Measurements from ENCODE around the gene NFIA.

The NFIA gene

DNA sequence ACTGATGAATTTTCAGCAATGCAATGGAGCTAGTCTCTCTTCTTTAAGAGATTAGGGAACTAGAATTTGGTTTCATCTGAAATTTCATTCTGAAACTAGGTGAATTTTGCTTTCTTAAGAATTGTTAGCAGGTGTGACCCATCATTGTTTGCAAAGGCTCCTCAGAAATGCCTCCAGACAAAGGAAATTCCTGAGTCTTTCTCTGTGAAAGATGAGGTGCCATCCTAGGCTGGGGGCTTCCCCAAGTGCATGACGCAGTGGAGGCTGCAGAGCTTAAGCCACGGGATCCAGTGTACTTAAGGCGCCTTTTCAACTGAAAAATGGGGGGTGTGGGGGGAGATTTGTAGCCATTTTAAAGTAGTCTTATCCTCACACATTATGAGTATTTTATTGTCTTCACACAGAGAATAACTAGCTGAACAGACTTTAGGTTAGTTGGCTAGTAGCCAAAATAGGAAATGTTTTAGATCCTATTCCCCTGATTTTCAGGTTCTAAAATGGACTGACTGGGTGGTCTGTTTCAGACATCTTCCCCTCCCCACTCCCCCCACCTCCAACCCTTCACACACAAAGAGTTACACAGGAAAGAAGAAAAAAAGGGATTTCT is 202.0 kb downstream of the NFIA start:
- Mint-ChIP-seq H3K27ac (peak overlapping the region; percentile 56 to 65 (median 62)), H3K36me3 (ENCODE audit: low read depth) (peaks cover under 1% of the 10 kb centered on the region), H3K9me3 (no peaks in the 10 kb centered on the region), H3K27me3 (ENCODE audit: low read depth) (no peaks in the 10 kb centered on the region), H3K4me1 (peaks cover 45% of the 10 kb centered on the region), H3K4me3 (no peak overlapping the region)
- TF ChIP-seq, protein P1, sequence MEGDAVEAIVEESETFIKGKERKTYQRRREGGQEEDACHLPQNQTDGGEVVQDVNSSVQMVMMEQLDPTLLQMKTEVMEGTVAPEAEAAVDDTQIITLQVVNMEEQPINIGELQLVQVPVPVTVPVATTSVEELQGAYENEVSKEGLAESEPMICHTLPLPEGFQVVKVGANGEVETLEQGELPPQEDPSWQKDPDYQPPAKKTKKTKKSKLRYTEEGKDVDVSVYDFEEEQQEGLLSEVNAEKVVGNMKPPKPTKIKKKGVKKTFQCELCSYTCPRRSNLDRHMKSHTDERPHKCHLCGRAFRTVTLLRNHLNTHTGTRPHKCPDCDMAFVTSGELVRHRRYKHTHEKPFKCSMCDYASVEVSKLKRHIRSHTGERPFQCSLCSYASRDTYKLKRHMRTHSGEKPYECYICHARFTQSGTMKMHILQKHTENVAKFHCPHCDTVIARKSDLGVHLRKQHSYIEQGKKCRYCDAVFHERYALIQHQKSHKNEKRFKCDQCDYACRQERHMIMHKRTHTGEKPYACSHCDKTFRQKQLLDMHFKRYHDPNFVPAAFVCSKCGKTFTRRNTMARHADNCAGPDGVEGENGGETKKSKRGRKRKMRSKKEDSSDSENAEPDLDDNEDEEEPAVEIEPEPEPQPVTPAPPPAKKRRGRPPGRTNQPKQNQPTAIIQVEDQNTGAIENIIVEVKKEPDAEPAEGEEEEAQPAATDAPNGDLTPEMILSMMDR (IDR thresholded peaks at IDR 0.05; ENCODE audit: unreplicated experiment in 3 of 3) = no peak

DNA sequence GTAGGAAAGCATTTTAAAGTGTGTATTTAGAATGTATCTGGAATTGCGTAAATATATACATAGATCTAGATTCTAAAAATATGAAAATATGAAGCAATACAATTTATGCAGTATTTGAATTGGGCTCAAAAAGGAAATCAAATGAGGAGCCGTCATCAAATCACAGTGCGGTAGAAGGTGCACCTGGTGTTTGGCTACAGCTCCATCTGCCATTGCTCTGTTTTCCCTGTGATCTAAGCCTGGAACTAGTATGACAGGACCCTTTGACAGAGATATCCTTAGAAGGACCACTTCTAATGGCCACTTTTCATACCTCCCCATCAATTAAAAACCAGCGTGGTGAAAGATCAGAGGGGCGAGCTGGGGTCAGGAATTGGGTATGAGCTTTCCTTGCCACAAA is 202.6 kb downstream of the NFIA start:
- Mint-ChIP-seq H3K27ac (peak overlapping the region; percentile 56 to 65 (median 62)), H3K4me3 (no peak overlapping the region), H3K36me3 (ENCODE audit: low read depth) (peaks cover 3% of the 10 kb centered on the region), H3K27me3 (ENCODE audit: low read depth) (no peaks in the 10 kb centered on the region), H3K9me3 (no peaks in the 10 kb centered on the region), H3K4me1 (peaks cover 40% of the 10 kb centered on the region)
- TF ChIP-seq, protein P1 (IDR thresholded peaks at IDR 0.05; ENCODE audit: unreplicated experiment in 3 of 3) = no peak

DNA sequence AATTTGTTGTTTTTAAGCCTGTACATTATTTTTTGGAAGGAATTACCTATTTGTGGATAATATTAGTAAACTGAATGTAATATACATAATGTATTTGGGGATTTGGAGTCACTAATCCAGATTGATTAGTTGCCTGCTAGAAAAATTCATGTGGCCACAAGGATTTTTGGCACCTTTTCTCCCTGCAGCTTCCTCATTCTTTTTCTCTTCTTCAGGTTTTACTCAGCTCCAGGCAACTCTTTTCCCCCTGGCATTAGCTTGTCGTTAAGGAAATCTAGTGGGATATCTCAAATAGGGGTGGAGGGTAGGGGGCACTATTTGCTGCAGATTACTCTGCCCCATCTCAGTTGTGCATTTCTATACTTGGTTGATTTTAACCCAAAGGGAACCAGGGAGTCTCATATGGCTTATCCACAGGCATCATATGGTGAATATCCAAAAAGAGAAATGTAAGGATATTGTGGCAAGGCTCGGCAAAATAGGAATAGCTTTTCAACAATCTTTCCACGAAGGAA is 203.1 kb downstream of the NFIA start:
- H3K36me3 Mint-ChIP-seq (ENCODE audit: low read depth) = peaks cover 3% of the 10 kb centered on the region
- H3K4me1 Mint-ChIP-seq = peaks cover 35% of the 10 kb centered on the region
- no peaks in the 10 kb centered on the region for H3K9me3 Mint-ChIP-seq
- H3K4me3 Mint-ChIP-seq = no peak overlapping the region
- no peak overlapping the region for H3K27ac Mint-ChIP-seq
- no peaks in the 10 kb centered on the region for H3K27me3 Mint-ChIP-seq (ENCODE audit: low read depth)
- TF ChIP-seq, protein P1 (IDR thresholded peaks at IDR 0.05; ENCODE audit: unreplicated experiment in 3 of 3) = no peak

DNA sequence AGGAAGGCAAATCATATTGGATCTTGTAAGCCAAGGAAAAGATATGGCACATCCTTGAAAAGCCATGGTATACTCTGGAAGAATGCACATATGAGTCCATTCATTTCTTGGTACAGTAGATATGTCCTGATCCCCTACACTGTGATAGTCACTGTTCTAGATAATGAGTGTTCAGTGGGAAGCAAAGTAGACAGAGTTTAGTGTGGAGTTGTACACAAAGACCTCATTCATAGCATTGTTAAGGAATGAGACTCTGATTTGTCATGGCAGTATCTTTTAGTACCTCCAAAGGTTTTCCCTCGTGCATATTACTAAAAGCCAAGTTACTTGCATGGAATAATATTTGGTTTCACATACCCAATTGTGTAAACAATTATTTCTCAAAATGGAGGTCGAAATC is 204.7 kb downstream of the NFIA start:
- peaks cover 32% of the 10 kb centered on the region for H3K4me1 Mint-ChIP-seq
- TF ChIP-seq, protein P1 (IDR thresholded peaks at IDR 0.05; ENCODE audit: unreplicated experiment in 3 of 3) = no peak
- no peak overlapping the region for H3K4me3 Mint-ChIP-seq
- no peaks in the 10 kb centered on the region for H3K9me3 Mint-ChIP-seq
- no peak overlapping the region for H3K27ac Mint-ChIP-seq
- H3K36me3 Mint-ChIP-seq (ENCODE audit: low read depth) = peaks cover 6% of the 10 kb centered on the region
- no peaks in the 10 kb centered on the region for H3K27me3 Mint-ChIP-seq (ENCODE audit: low read depth)

DNA sequence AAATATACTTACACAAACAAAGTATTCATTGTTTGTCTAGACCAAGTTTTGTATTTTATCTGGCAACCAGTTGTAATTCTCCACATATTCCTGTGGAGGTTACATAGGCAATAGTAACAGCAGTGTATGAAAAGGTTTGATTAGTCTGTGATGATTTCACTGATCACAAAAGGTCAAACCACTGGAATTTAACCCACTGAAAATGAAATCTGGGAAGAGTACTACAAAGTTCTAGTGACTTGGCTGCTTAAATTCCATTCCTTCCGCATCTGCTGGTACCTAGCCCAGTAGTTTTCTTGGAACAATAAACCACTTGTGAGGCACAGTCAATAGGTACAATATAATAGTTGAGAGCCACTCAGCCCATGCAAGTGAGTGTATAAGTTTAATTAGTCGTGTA is 205.4 kb downstream of the NFIA start:
- Mint-ChIP-seq H3K4me1 (peaks cover 27% of the 10 kb centered on the region), H3K27ac (no peak overlapping the region), H3K36me3 (ENCODE audit: low read depth) (peaks cover 6% of the 10 kb centered on the region), H3K9me3 (no peaks in the 10 kb centered on the region), H3K4me3 (no peak overlapping the region), H3K27me3 (ENCODE audit: low read depth) (no peaks in the 10 kb centered on the region)
- TF ChIP-seq, protein P1 (IDR thresholded peaks at IDR 0.05; ENCODE audit: unreplicated experiment in 3 of 3) = no peak

All from nephron (organoid).